Body of pancreas (tissue), 4 donors: ENCODE results near the gene SEPTIN5. TPM values are rescaled to one million over a fixed set of nuclear protein-coding genes. Genes with fewer than 3 reads are reported as not detected.

Experiments
- ATAC-seq: fragments of 150-250 bp; one replicate; pipeline ENCODE4 v1.9.1; 2016
- DNase-seq, 4 donors: peaks; one replicate each; pipeline ENCODE4 v3.0.0-alpha.2; 2019
- H3K27ac ChIP-seq, 4 donors: fragments of 200-600 bp; sonication (generic); 1 replicate in 3 of 4; 2 replicates in 1 of 4; pipeline versions ENCODE4 v1.5.1 to v1.6.1; 2016 to 2019; ENCODE audit warnings: mild to moderate bottlenecking in 1 of 4, mixed read lengths in 1 of 4, moderate library complexity in 1 of 4
- H3K27me3 ChIP-seq, 2 donors: fragments of 200-600 bp; sonication (generic); one replicate each; pipeline ENCODE4 v1.6.0; 2016; ENCODE audit warnings: mild to moderate bottlenecking in 1 of 2
- H3K36me3 ChIP-seq, 2 donors: fragments of 200-600 bp; sonication (generic); replicated peaks in 1 of 2; 2 replicates each; pipeline ENCODE4 v1.5.1; 2016; ENCODE audit warnings: low read depth in 2 of 2; ENCODE audit not compliant: insufficient read depth in 1 of 2
- H3K4me1 ChIP-seq: fragments of 200-600 bp; sonication (generic); one replicate; pipeline ENCODE4 v1.6.0; 2016
- H3K4me3 ChIP-seq, 2 donors: fragments of 200-600 bp; sonication (generic); 1 replicate in 1 of 2; 2 replicates in 1 of 2; pipeline ENCODE4 v1.5.1; 2016 to 2019
- H3K9me3 ChIP-seq, 3 donors: fragments of 200-600 bp; sonication (generic); 1 replicate in 2 of 3; 2 replicates in 1 of 3; pipeline ENCODE4 v1.5.1; 2016
- CTCF ChIP-seq, 7 experiments: fragments of 450-650 bp in 4 of 7; fragments of 200-600 bp in 3 of 7; sonication (generic) in 3 of 7; IDR thresholded peaks; one replicate each; pipeline ENCODE4 v1.5.1; 2016 to 2019; ENCODE audit warnings: antibody characterized with exemption in 7 of 7
- POLR2A ChIP-seq, 3 donors: fragments of 450-650 bp; IDR thresholded peaks; one replicate each; pipeline ENCODE4 v1.6.1; 2016; ENCODE audit warnings: antibody characterized with exemption in 3 of 3, mild to moderate bottlenecking in 2 of 3
- WGBS, 2 donors: methylation state at CpG; one replicate each; pipeline ENCODE4 v1.1.5; 2017; 5-methylcytosine and 5-hydroxymethylcytosine counted together
- intact Hi-C: fragments of 100-400 bp; cut with DNase I; formaldehyde crosslinking; loops from one replicate; pipeline ENCODE4 v1.15.1; 2023
- total RNA-seq, 2 donors: library from RNA; depleted of rRNA; stranded (reverse); fragments of >200 nt; gene quantifications; one replicate each; pipeline ENCODE4 v1.1.0, GENCODE V29; 2016

SEPTIN5 gene
- total RNA-seq, 2 donors from 2014 or later: 15.0 to 15.2 TPM

DNA sequence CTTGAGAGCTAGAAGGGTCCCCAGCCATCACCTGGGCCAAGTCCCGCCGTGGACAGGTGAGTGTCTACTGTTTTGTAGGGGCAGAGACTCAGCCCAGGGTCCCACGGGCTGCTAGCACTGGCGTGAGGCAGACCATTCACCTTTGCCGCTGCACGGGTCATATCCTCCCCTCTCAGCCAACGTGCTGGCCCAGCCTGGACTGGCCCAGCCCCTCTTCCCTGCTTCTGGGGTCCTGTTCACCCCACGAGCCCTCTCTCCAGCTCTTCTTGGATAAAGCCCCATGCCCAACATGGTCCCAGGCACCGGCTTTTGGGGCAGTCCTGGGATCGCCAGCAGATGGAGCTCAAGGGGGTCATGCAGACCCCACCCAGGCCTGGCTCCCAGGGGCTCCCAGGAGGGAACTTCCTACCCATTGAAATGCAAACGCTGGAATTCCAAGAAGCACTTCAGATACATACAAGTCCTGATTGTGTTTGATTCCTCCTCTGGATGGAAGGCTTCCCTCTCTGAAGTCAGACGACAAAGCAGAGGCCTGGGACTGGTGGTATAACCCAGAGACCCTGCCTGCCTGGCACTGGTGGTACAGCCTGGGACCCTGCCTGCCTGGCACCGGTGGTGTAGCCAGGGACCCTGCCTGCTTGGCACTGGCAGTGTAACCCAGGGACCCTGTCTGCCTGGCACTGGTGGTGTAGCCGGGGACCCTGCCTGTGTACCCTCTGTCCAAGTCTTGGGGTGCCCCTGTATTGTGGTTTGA lies 8.9 kb upstream of the SEPTIN5 start:
- Histone ChIP-seq H3K9me3 (no peaks in the 10 kb centered on the region), H3K4me1 (no peaks in the 10 kb centered on the region), H3K36me3 (no peaks in the 10 kb centered on the region), H3K4me3 (no peak overlapping the region), H3K27me3 (no peaks in the 10 kb centered on the region), H3K27ac (no peak overlapping the region)
- WGBS, 2 donors: 56 to 72% methylated on average over 11 to 14 of the region's 14 CpGs
- no peak for TF ChIP-seq CTCF (IDR thresholded peaks at IDR 0.05)
- TF ChIP-seq POLR2A (IDR thresholded peaks at IDR 0.05): no peak
- intact Hi-C loops: no loop called here
- DNase-seq (no peak), ATAC-seq (no peak)

- no peaks in the 10 kb centered on the region for H3K4me1 ChIP-seq
- H3K4me3 ChIP-seq: no peak overlapping the region
- no peak overlapping the region for H3K27ac ChIP-seq
- TF ChIP-seq CTCF (IDR thresholded peaks at IDR 0.05) (no peak), POLR2A (IDR thresholded peaks at IDR 0.05) (no peak)
- intact Hi-C loops: no loop called here
- H3K36me3 ChIP-seq: no peaks in the 10 kb centered on the region
- no peaks in the 10 kb centered on the region for H3K9me3 ChIP-seq
- no peaks in the 10 kb centered on the region for H3K27me3 ChIP-seq
- no peak for ATAC-seq
- DNase-seq: no peak
- 74 to 84% methylated on average over 7 of the region's 7 CpGs for WGBS, 2 donors
Measured at GRCh38 chr22:19706661-19707151, 7.6 kb upstream of the SEPTIN5 start.

- H3K36me3 ChIP-seq: no peaks in the 10 kb centered on the region
- H3K27ac ChIP-seq: no peak overlapping the region
- intact Hi-C loops: no loop called here
- H3K27me3 ChIP-seq: no peaks in the 10 kb centered on the region
- WGBS, 2 donors: 64 to 80% methylated on average over 9 to 24 of the region's 24 CpGs
- H3K9me3 ChIP-seq: no peaks in the 10 kb centered on the region
- DNase-seq (no peak), ATAC-seq (no peak)
- no peak for TF ChIP-seq POLR2A (IDR thresholded peaks at IDR 0.05)
- no peak for TF ChIP-seq CTCF (IDR thresholded peaks at IDR 0.05)
- H3K4me1 ChIP-seq: no peaks in the 10 kb centered on the region
- H3K4me3 ChIP-seq: no peak overlapping the region
Measured at GRCh38 chr22:19707347-19708290, 6.7 kb upstream of the SEPTIN5 start.

DNA sequence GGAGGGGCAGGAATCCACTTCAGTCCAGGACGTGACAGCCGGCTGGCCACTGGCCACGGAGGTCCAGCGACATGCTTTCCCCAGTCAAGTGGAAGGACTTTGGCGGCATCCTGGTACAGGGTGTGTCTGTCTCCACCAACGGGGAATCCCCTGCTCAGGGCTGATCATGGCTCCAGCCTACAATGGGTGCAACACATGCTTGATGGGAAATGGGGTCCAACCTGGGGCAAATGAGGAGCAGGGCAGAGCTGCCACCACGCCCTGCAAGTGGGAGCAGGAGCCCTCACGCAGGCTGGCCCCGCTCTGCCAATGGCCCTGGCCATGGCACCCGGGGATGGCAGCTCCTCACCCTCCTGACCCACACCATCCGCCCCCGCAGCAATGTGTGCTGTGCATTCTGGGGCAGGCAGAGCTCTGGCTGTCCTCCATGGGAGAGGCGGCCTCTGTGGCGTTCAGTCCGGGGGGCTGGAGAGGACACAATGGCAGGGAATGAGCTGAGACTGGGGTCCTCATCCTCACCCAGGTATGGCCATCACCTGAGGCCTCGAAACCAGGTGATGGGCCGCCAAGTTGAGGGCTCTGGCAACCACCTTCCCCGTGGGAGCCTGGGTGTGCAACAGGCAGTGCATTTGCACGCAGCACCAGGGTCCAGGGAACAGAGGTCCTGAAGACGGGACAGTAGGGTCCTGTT lies 5.8 kb upstream of the SEPTIN5 start:
- 46 to 71% methylated on average over 6 to 20 of the region's 20 CpGs for WGBS, 2 donors
- ATAC-seq (no peak), DNase-seq (no peak)
- H3K4me3 ChIP-seq: no peak overlapping the region
- TF ChIP-seq CTCF (IDR thresholded peaks at IDR 0.05) (no peak), POLR2A (IDR thresholded peaks at IDR 0.05) (no peak)
- no peaks in the 10 kb centered on the region for H3K36me3 ChIP-seq
- H3K27ac ChIP-seq: no peak overlapping the region
- H3K9me3 ChIP-seq: no peaks in the 10 kb centered on the region
- no peaks in the 10 kb centered on the region for H3K27me3 ChIP-seq
- intact Hi-C loops: no loop called here
- H3K4me1 ChIP-seq: peaks cover under 1% of the 10 kb centered on the region
